ENCODE data around the gene AMPH.
"Not testable (repeated sequence)": the region's sequence is repeated elsewhere in the genome, so short reads cannot be mapped to it uniquely, and the experiment has no call there.

Gene AMPH

GRCh38 chr7:38453826-38454225 lies 177.3 kb downstream of the AMPH start:
- DNase-seq: no peak

- DNase-seq: peak; percentile 33
Measured at GRCh38 chr7:38453168-38453567, 178.0 kb downstream of the AMPH start.

GRCh38 chr7:38452681-38453108 lies 178.5 kb downstream of the AMPH start:
- peak; percentile 34 for DNase-seq

GRCh38 chr7:38451840-38452239 lies 179.3 kb downstream of the AMPH start:
- no peak for DNase-seq

- DNase-seq: no peak
Measured at GRCh38 chr7:38448584-38449234, 182.5 kb downstream of the AMPH start.

- no peak for DNase-seq
Measured at GRCh38 chr7:38448054-38448453, 183.1 kb downstream of the AMPH start.

GRCh38 chr7:38438970-38439369 lies 192.2 kb downstream of the AMPH start:
- DNase-seq: no peak

- no peak for DNase-seq
Measured at GRCh38 chr7:38432671-38433070, 198.5 kb downstream of the AMPH start.

GRCh38 chr7:38432080-38432479 lies 199.1 kb downstream of the AMPH start:
- no peak for DNase-seq

- DNase-seq: no peak
Measured at GRCh38 chr7:38429057-38429456, 202.1 kb downstream of the AMPH start.

- peak; percentile 66 for DNase-seq
Measured at GRCh38 chr7:38428041-38428440, 203.1 kb downstream of the AMPH start.

- no peak for DNase-seq
Measured at GRCh38 chr7:38427279-38427955, 203.8 kb downstream of the AMPH start.

- DNase-seq: no peak
Measured at GRCh38 chr7:38425509-38425908, 205.7 kb downstream of the AMPH start.

- DNase-seq: no peak
Measured at GRCh38 chr7:38424750-38425463, 206.3 kb downstream of the AMPH start.

GRCh38 chr7:38413784-38414183 lies 217.4 kb downstream of the AMPH start:
- DNase-seq: no peak

- no peak for DNase-seq
Measured at GRCh38 chr7:38411404-38411803, 219.8 kb downstream of the AMPH start.

GRCh38 chr7:38410056-38410455 lies 221.1 kb downstream of the AMPH start:
- no peak for DNase-seq

- no peak for DNase-seq
Measured at GRCh38 chr7:38409531-38409930, 221.6 kb downstream of the AMPH start.

GRCh38 chr7:38398725-38399321 lies 232.3 kb downstream of the AMPH start:
- DNase-seq: peak; percentile 57

GRCh38 chr7:38396852-38397251 lies 234.3 kb downstream of the AMPH start:
- DNase-seq: no peak

GRCh38 chr7:38395921-38396552 lies 235.1 kb downstream of the AMPH start:
- not testable (repeated sequence) for DNase-seq

GRCh38 chr7:38394660-38395059 lies 236.5 kb downstream of the AMPH start:
- no peak for DNase-seq

- DNase-seq: no peak
Measured at GRCh38 chr7:38393874-38394273, 237.3 kb downstream of the AMPH start.
